Sigmoid colon (tissue), 7 donors: ENCODE measurements around the gene RAB27B. TPM values are rescaled to one million over a fixed set of nuclear protein-coding genes. Genes with fewer than 3 reads are reported as not detected.

Experiments
- DNase-seq: peaks from one replicate; pipeline ENCODE4 v3.0.0-alpha.2; 2019
- H3K27ac ChIP-seq, 4 donors: fragments of 200-600 bp; sonication (generic); one replicate each; pipeline ENCODE4 v1.5.1; 2016 to 2019; ENCODE audit warnings: mild to moderate bottlenecking in 1 of 4
- H3K27me3 ChIP-seq, 3 donors: fragments of 200-600 bp; sonication (generic); one replicate each; pipeline ENCODE4 v1.5.1; 2019; ENCODE audit warnings: mild to moderate bottlenecking in 1 of 3
- H3K36me3 ChIP-seq, 4 donors: fragments of 200-600 bp; sonication (generic); one replicate each; pipeline ENCODE4 v1.5.1; 2016 to 2019
- H3K4me1 ChIP-seq, 4 donors: fragments of 200-600 bp; sonication (generic); one replicate each; pipeline ENCODE4 v1.5.1; 2017 to 2019
- H3K4me3 ChIP-seq, 4 donors: fragments of 200-600 bp; sonication (generic); one replicate each; pipeline ENCODE4 v1.5.1; 2017 to 2019; ENCODE audit warnings: mild to moderate bottlenecking in 2 of 4, moderate library complexity in 1 of 4
- H3K9me3 ChIP-seq, 4 donors: fragments of 200-600 bp in 3 of 4; sonication (generic) in 3 of 4; one replicate each; pipeline versions ENCODE4 v1.5.1 to v1.6.1; 2013 to 2019
- EP300 ChIP-seq, 4 donors: sonication (generic); formaldehyde crosslinking; IDR thresholded peaks; one replicate each; pipeline ENCODE4 v1.6.1; 2017; ENCODE audit warnings: antibody characterized with exemption in 4 of 4
- POLR2A ChIP-seq, 2 donors: fragments of 450-650 bp; IDR thresholded peaks; one replicate each; pipeline ENCODE4 v1.6.1; 2016; ENCODE audit warnings: antibody characterized with exemption in 2 of 2, mild to moderate bottlenecking in 2 of 2, moderate library complexity in 2 of 2
- POLR2AphosphoS5 ChIP-seq, 4 donors: sonication (generic); formaldehyde crosslinking; IDR thresholded peaks; one replicate each; pipeline ENCODE4 v1.6.1; 2017; ENCODE audit warnings: antibody characterized with exemption in 4 of 4
- WGBS, 2 donors: extraction: QIAGEN DNeasy Blood & Tissue Kit; methylation state at CpG; one replicate each; pipeline ENCODE4 v1.1.7; 2013; 5-methylcytosine and 5-hydroxymethylcytosine counted together
- intact Hi-C: fragments of 100-400 bp; cut with DNase I; formaldehyde crosslinking; loops from one replicate; pipeline ENCODE4 v1.15.1; 2023
- polyA plus RNA-seq, 3 donors: library from polyadenylated mRNA; stranded (reverse); fragments of 200-250 nt; gene quantifications; one replicate each; pipeline ENCODE4 v1.2.3, GENCODE V29; 2013
- total RNA-seq, 4 donors: library from RNA; depleted of rRNA; stranded (reverse); fragments of >200 nt; gene quantifications; one replicate each; pipeline ENCODE4 v1.1.0, GENCODE V29; 2016
- TF ChIP-seq, protein P1 (sequence below), 4 experiments: fragments of 450-650 bp in 3 of 4; fragments of 200-600 bp in 1 of 4; IDR thresholded peaks; one replicate each; pipeline ENCODE4 v1.5.1; 2016 to 2019; ENCODE audit warnings: antibody characterized with exemption in 4 of 4, mild to moderate bottlenecking in 3 of 4, moderate library complexity in 2 of 4
- donor health status: healthy with polysubstance abuse.
- donor health status: Bipolar disorder and iron deficiency.
- donor health status: healthy.

Gene RAB27B
- total and polyA plus RNA-seq, 7 donors, result 0.27 to 6.0 (median 1.4) TPM

DNA sequence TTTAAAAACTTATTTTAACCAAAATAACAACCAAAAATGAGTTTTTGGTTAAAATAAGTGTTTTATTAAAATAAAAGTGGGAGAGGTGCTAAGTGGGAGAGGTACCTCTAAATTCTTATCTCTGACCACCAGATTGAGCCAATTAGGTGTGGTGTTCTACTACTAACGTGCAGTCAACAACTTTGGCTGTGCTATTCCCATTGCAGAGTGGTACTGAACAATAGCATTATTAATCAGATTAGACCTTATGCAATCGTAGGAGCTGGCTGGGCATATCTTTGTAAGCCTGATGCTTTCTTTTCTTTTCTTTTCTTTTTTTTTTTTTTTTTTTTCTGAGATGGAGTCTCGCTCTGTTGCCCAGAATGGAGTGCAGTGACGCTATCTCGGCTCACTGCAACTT lies 38.9 kb downstream of the RAB27B start:
- no peaks in the 10 kb centered on the region for H3K27me3 ChIP-seq
- no peaks in the 10 kb centered on the region for H3K4me1 ChIP-seq
- intact Hi-C loops, result no loop called here
- WGBS, 2 donors, result 92% methylated on average over 5 of the region's 5 CpGs
- no peak overlapping the region for H3K27ac ChIP-seq
- no peak for DNase-seq
- H3K9me3 ChIP-seq, result no peaks in the 10 kb centered on the region
- no peak for TF ChIP-seq EP300 (IDR thresholded peaks at IDR 0.05)
- TF ChIP-seq POLR2A (IDR thresholded peaks at IDR 0.05), result no peak
- TF ChIP-seq, protein P1, sequence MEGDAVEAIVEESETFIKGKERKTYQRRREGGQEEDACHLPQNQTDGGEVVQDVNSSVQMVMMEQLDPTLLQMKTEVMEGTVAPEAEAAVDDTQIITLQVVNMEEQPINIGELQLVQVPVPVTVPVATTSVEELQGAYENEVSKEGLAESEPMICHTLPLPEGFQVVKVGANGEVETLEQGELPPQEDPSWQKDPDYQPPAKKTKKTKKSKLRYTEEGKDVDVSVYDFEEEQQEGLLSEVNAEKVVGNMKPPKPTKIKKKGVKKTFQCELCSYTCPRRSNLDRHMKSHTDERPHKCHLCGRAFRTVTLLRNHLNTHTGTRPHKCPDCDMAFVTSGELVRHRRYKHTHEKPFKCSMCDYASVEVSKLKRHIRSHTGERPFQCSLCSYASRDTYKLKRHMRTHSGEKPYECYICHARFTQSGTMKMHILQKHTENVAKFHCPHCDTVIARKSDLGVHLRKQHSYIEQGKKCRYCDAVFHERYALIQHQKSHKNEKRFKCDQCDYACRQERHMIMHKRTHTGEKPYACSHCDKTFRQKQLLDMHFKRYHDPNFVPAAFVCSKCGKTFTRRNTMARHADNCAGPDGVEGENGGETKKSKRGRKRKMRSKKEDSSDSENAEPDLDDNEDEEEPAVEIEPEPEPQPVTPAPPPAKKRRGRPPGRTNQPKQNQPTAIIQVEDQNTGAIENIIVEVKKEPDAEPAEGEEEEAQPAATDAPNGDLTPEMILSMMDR (IDR thresholded peaks at IDR 0.05), result no peak
- no peak for TF ChIP-seq POLR2AphosphoS5 (IDR thresholded peaks at IDR 0.05)
- H3K4me3 ChIP-seq, result no peak overlapping the region
- no peaks in the 10 kb centered on the region for H3K36me3 ChIP-seq

- Histone ChIP-seq H3K36me3 (no peaks in the 10 kb centered on the region), H3K27ac (no peak overlapping the region), H3K4me3 (no peak overlapping the region), H3K27me3 (no peaks in the 10 kb centered on the region), H3K9me3 (no peaks in the 10 kb centered on the region), H3K4me1 (no peaks in the 10 kb centered on the region)
- intact Hi-C loops, result no loop called here
- DNase-seq, result no peak
- WGBS, 2 donors, result 83 to 91% methylated on average over 6 of the region's 6 CpGs
- TF ChIP-seq POLR2AphosphoS5 (IDR thresholded peaks at IDR 0.05) (no peak), EP300 (IDR thresholded peaks at IDR 0.05) (no peak), POLR2A (IDR thresholded peaks at IDR 0.05) (no peak)
- TF ChIP-seq, protein P1 (IDR thresholded peaks at IDR 0.05), result no peak
These were observed 43.0 kb downstream of the RAB27B start for GRCh38 chr18:54871231-54871630.

GRCh38 chr18:54872681-54873080 lies 44.4 kb downstream of the RAB27B start:
- Histone ChIP-seq H3K4me3 (no peak overlapping the region), H3K9me3 (no peaks in the 10 kb centered on the region), H3K36me3 (no peaks in the 10 kb centered on the region), H3K27ac (no peak overlapping the region), H3K27me3 (no peaks in the 10 kb centered on the region), H3K4me1 (no peaks in the 10 kb centered on the region)
- no peak for TF ChIP-seq POLR2AphosphoS5 (IDR thresholded peaks at IDR 0.05)
- TF ChIP-seq EP300 (IDR thresholded peaks at IDR 0.05), result no peak
- TF ChIP-seq, protein P1 (IDR thresholded peaks at IDR 0.05), result no peak
- TF ChIP-seq POLR2A (IDR thresholded peaks at IDR 0.05), result no peak
- intact Hi-C loops, result no loop called here
- WGBS, 2 donors, result 86 to 90% methylated on average over 1 of the region's 1 CpG
- DNase-seq, result no peak

GRCh38 chr18:54873884-54874255 lies 45.6 kb downstream of the RAB27B start:
- Histone ChIP-seq H3K27me3 (no peaks in the 10 kb centered on the region), H3K27ac (no peak overlapping the region), H3K4me1 (no peaks in the 10 kb centered on the region), H3K9me3 (no peaks in the 10 kb centered on the region), H3K36me3 (no peaks in the 10 kb centered on the region), H3K4me3 (no peak overlapping the region)
- intact Hi-C loops, result no loop called here
- DNase-seq, result no peak
- 16 to 58% methylated on average over 2 of the region's 2 CpGs for WGBS, 2 donors
- TF ChIP-seq EP300 (IDR thresholded peaks at IDR 0.05) (no peak), POLR2A (IDR thresholded peaks at IDR 0.05) (no peak), POLR2AphosphoS5 (IDR thresholded peaks at IDR 0.05) (no peak)
- TF ChIP-seq, protein P1 (IDR thresholded peaks at IDR 0.05), result no peak

GRCh38 chr18:54875063-54875462 lies 46.8 kb downstream of the RAB27B start:
- Histone ChIP-seq H3K4me3 (no peak overlapping the region), H3K27ac (no peak overlapping the region), H3K27me3 (no peaks in the 10 kb centered on the region), H3K4me1 (no peaks in the 10 kb centered on the region), H3K9me3 (no peaks in the 10 kb centered on the region), H3K36me3 (no peaks in the 10 kb centered on the region)
- WGBS, 2 donors, result 84 to 94% methylated on average over 3 of the region's 3 CpGs
- intact Hi-C loops, result no loop called here
- TF ChIP-seq POLR2AphosphoS5 (IDR thresholded peaks at IDR 0.05) (no peak), POLR2A (IDR thresholded peaks at IDR 0.05) (no peak), EP300 (IDR thresholded peaks at IDR 0.05) (no peak)
- TF ChIP-seq, protein P1 (IDR thresholded peaks at IDR 0.05), result no peak
- DNase-seq, result no peak
